ENCODE results near the gene CTDNEP1. TPM values are rescaled to one million over a fixed set of nuclear protein-coding genes. Genes with fewer than 3 reads are reported as not detected.
A peak's percentile ranks its signal among the peaks of the same experiment; 100 is the strongest.

The CTDNEP1 gene
- 18.3 and 23.8 TPM in 2 replicates for total RNA-seq (2012; rRNA removed)
- polyA plus RNA-seq (2012; rRNA removed) = 132 TPM in 2 replicates
- polyA plus RNA-seq (2012; cell fraction: cytosol; rRNA removed) = 70.6 and 129 TPM in 2 replicates
- 100 and 109 TPM in 2 replicates for polyA plus RNA-seq (2012; cell fraction: nucleus; rRNA removed; ENCODE audit: low replicate concordance)
- Bru-seq, nascent RNA = percentile 75 among the genes with signal in this experiment
- BruChase-seq, experiment 1, labeled RNA remaining after a 6-hour chase = percentile 90 among the genes with signal in this experiment
- BruChase-seq, experiment 2, labeled RNA remaining after a 2-hour chase = percentile 80 among the genes with signal in this experiment
- long read RNA-seq, transcript CTDNEP1-210 (8 exons, 1,708 nt) = major isoform, 30 of 55 reads
- long read RNA-seq, transcript CTDNEP1-204 (2 exons, 393 nt) = minor isoform, 6 of 55 reads
- long read RNA-seq, partial matches to known transcripts = 9 of 55 reads
- long read RNA-seq, other reads (novel, unspliced or antisense) = 9 of 55 reads

GRCh38 chr17:7251661-7252175 lies at the start of gene CTDNEP1:
CTDNEP1 (minus strand) TSS chr17:7251734; CDS start chr17:7251296, 438 bp downstream.
- Histone ChIP-seq H4K8ac (ENCODE audit: low read depth in 2 of 2, low read length in 2 of 2) (peak within 1 kb of the TSS; percentile 90 to 98), H2BK20ac (ENCODE audit: low read depth, low read length) (no peak within 1 kb of the TSS), H3K56ac (ENCODE audit: extremely low read depth, insufficient read depth, low read length) (peak within 1 kb of the TSS; percentile 94), H3K14ac (replicated peaks; ENCODE audit: low read depth, low read length) (peak within 1 kb of the TSS; percentile 91), H4K91ac (ENCODE audit: insufficient read depth, low read depth, low read length) (peak within 1 kb of the TSS; percentile 93), H4K5ac (ENCODE audit: low read depth, low read length) (peak within 1 kb of the TSS; percentile 91), H3K4me3 (ENCODE audit: insufficient read depth, low read depth, low read length) (peak within 1 kb of the TSS; percentile 71), H3K79me1 (ENCODE audit: low read depth in 1 of 2, low read length in 2 of 2) (peaks cover 7 to 49% of the 10 kb centered on the region in 2 experiments; a peak in 3 of 4 replicates), H3K9me3 (ENCODE audit: control insufficient read depth, insufficient read depth, low read length) (no peaks in the 10 kb centered on the region), H2BK15ac (ENCODE audit: low read depth, low read length) (peak within 1 kb of the TSS; percentile 65; the same call in 1 of the 3 replicates), H4K20me1 (ENCODE audit: insufficient read depth, low read length) (peaks cover 9% of the 10 kb centered on the region; the same call in 1 of the 2 replicates), H3K4me1 (ENCODE audit: control insufficient read depth, insufficient read depth, low read length) (peaks cover 8% of the 10 kb centered on the region), H2AFZ (replicated peaks; ENCODE audit: low read length, poor library complexity) (peak within 1 kb of the TSS; percentile 99), H3K27me3 (ENCODE audit: control insufficient read depth, insufficient read depth, low read length) (no peaks in the 10 kb centered on the region), H3K4ac (ENCODE audit: low read depth, low read length) (peak within 1 kb of the TSS; percentile 96), H2AK9ac (replicated peaks; ENCODE audit: low read depth, low read length, poor library complexity) (peak within 1 kb of the TSS; percentile 99), H2BK120ac (ENCODE audit: low read depth, low read length) (peak within 1 kb of the TSS; percentile 73), H3K23ac (ENCODE audit: low read depth, low read length) (peak within 1 kb of the TSS; percentile 93), H3K27ac (ENCODE audit: insufficient read depth, low read length) (peak within 1 kb of the TSS; percentile 93), H3K36me3 (ENCODE audit: control insufficient read depth, insufficient read depth, low read length) (peaks cover 14% of the 10 kb centered on the region), H3K9ac (ENCODE audit: low read depth, low read length) (peak within 1 kb of the TSS; percentile 88), H2AK5ac (ENCODE audit: low read depth, low read length) (peak within 1 kb of the TSS; percentile 95), H3K4me2 (ENCODE audit: low read depth, low read length) (peak within 1 kb of the TSS; percentile 99), H2BK5ac (ENCODE audit: low read depth, low read length, poor library complexity, severe bottlenecking) (peak within 1 kb of the TSS; percentile 94), H3K18ac (ENCODE audit: low read depth, low read length) (peak within 1 kb of the TSS; percentile 51), H3K9me1 (ENCODE audit: insufficient read depth, low read length) (peaks cover 10% of the 10 kb centered on the region)
- in situ Hi-C loops (cut with MboI; ENCODE audit: low sequenced_read_pairs) (no loop called here), dilution Hi-C loops (cut with HindIII; ENCODE audit: low sequenced_read_pairs, unreplicated experiment) (no loop called here), intact Hi-C loops (cut with micrococcal nuclease) (no loop called here)
- POLR2A ChIA-PET (ENCODE audit: unreplicated experiment) = interaction anchor here (0.6 kb wide), 1 partner anchor 10 kb away, joined by 4 read pairs; the partner anchor contains the start of gene GABARAP
- TF ChIP-seq BHLHE40 (IDR thresholded peaks at IDR 0.05; ENCODE audit: low read depth, low read length) (no peak), MAZ (IDR thresholded peaks at IDR 0.05; ENCODE audit: borderline replicate concordance, low read depth, low read length) (peak; percentile 85; the same call in 1 of the 2 replicates), MXI1 (IDR thresholded peaks at IDR 0.05; ENCODE audit: borderline replicate concordance, low read depth, low read length) (no peak)
- ATAC-seq (ENCODE audit: low read depth) (peak; percentile 89), DNase-seq (peak; percentile 100)
- BruUV-seq (replicated peaks) = no TSS peak
- WGBS, 2 experiments (ENCODE audit: extremely low coverage in 2 of 2, insufficient read length in 1 of 2) = 0% methylated on average over 2 of the region's 41 CpGs; no CpG with 5 or more reads in 1 of the 2 experiments
- CTCF ChIA-PET = no interaction called here
